NCI-H2107 treated with DMSO at 0.1 percent for 48 hours (cell line): ENCODE measurements around the gene FNTB.

ENCODE experiments used
- DNase-seq: peaks from one replicate; lab custom pipeline; 2025; ENCODE audit not compliant: unreplicated experiment; lab: John Stamatoyannopoulos, UW

FNTB gene

GRCh38 chr14:64974563-64974962 lies 12.1 kb upstream of the FNTB start:
- no peak for DNase-seq

- peak; percentile 84 for DNase-seq
Observed at GRCh38 chr14:64979336-64980074, 7.2 kb upstream of the FNTB start.

GRCh38 chr14:64983439-64984310 lies 3.0 kb upstream of the FNTB start:
- peak; percentile 80 for DNase-seq

- DNase-seq: no peak
Observed at GRCh38 chr14:64987438-64987767, 708 bp downstream of the FNTB start.

- peak; percentile 53 for DNase-seq
Observed at GRCh38 chr14:64990296-64990695, 3.6 kb downstream of the FNTB start.

- DNase-seq: no peak
Observed at GRCh38 chr14:64990939-64991338, 4.2 kb downstream of the FNTB start.

- DNase-seq: no peak
Observed at GRCh38 chr14:64992328-64992885, 5.7 kb downstream of the FNTB start.

- no peak for DNase-seq
Observed at GRCh38 chr14:64993266-64993930, 6.7 kb downstream of the FNTB start.

- no peak for DNase-seq
Observed at GRCh38 chr14:64994540-64994939, 7.8 kb downstream of the FNTB start.

GRCh38 chr14:64995291-64995690 lies 8.6 kb downstream of the FNTB start:
- DNase-seq: no peak

GRCh38 chr14:64997108-64997794 lies 10.6 kb downstream of the FNTB start:
- no peak for DNase-seq

- no peak for DNase-seq
Observed at GRCh38 chr14:64998455-64998931, 11.8 kb downstream of the FNTB start.

- no peak for DNase-seq
Observed at GRCh38 chr14:65000898-65001591, 14.3 kb downstream of the FNTB start.

- no peak for DNase-seq
Observed at GRCh38 chr14:65001723-65002122, 15.0 kb downstream of the FNTB start.

- DNase-seq: no peak
Observed at GRCh38 chr14:65002586-65003210, 16.0 kb downstream of the FNTB start.

GRCh38 chr14:65003394-65003793 lies 16.7 kb downstream of the FNTB start:
- no peak for DNase-seq

- DNase-seq: peak; percentile 10
Observed at GRCh38 chr14:65006261-65006721, 19.6 kb downstream of the FNTB start.

GRCh38 chr14:65007202-65007601 lies 20.5 kb downstream of the FNTB start:
- DNase-seq: no peak

GRCh38 chr14:65010211-65010931 lies 23.7 kb downstream of the FNTB start:
- peak; percentile 68 for DNase-seq
